Astrocyte (in vitro differentiated cells and primary cell): ENCODE data around the gene C1orf50. TPM values are rescaled to one million over a fixed set of nuclear protein-coding genes. Genes with fewer than 3 reads are reported as not detected.

Experiments
- DNase-seq: peaks from one replicate; pipeline ENCODE4 v3.0.0-alpha.2; 2010; ENCODE audit warnings: low read depth
- FAIRE-seq: peaks from 2 replicates; lab custom pipeline; 2011; peaks lifted over from hg19 to GRCh38; lab: Jason Lieb, UNC
- H2AFZ ChIP-seq: 2 replicates; pipeline ENCODE4 v1.6.0; 2012; ENCODE audit warnings: low read depth, low read length, inconsistent platforms
- H3K27ac ChIP-seq: 2 replicates; pipeline ENCODE4 v1.5.1; 2011; ENCODE audit warnings: low read depth, low read length, inconsistent platforms
- H3K27me3 ChIP-seq: 2 replicates; pipeline ENCODE4 v1.6.0; 2011; ENCODE audit warnings: low read length, inconsistent platforms; ENCODE audit not compliant: insufficient read depth
- H3K36me3 ChIP-seq: 2 replicates; pipeline ENCODE4 v1.5.1; 2011; ENCODE audit warnings: low read length, inconsistent platforms; ENCODE audit not compliant: insufficient read depth
- H3K4me1 ChIP-seq: 2 replicates; pipeline ENCODE4 v1.5.1; 2011; ENCODE audit warnings: low read length, inconsistent platforms; ENCODE audit not compliant: insufficient read depth
- H3K4me2 ChIP-seq: 2 replicates; pipeline ENCODE4 v1.6.0; 2012; ENCODE audit warnings: low read length, inconsistent platforms
- H3K4me3 ChIP-seq: 2 replicates; pipeline ENCODE4 v1.5.1; 2011; ENCODE audit warnings: low read depth, mild to moderate bottlenecking, low read length, inconsistent platforms; ENCODE audit not compliant: insufficient read depth
- H3K79me2 ChIP-seq: 2 replicates; pipeline ENCODE4 v1.6.0; 2012; ENCODE audit warnings: mild to moderate bottlenecking, low read length, inconsistent platforms; ENCODE audit not compliant: insufficient read depth
- H3K9ac ChIP-seq: 2 replicates; pipeline ENCODE4 v1.6.0; 2012; ENCODE audit warnings: mild to moderate bottlenecking, low read length, inconsistent platforms
- H3K9me3 ChIP-seq: 2 replicates; pipeline ENCODE4 v1.5.1; 2012; ENCODE audit warnings: low read depth, mild to moderate bottlenecking, low read length, inconsistent platforms; ENCODE audit not compliant: insufficient read depth
- H4K20me1 ChIP-seq: 2 replicates; pipeline ENCODE4 v1.6.0; 2012; ENCODE audit warnings: low read length, inconsistent platforms; ENCODE audit not compliant: insufficient read depth
- H3K27ac Mint-ChIP-seq: one replicate; pipeline ENCODE4 v1.8.0; 2021; ENCODE audit warnings: mild to moderate bottlenecking, mixed read lengths; ENCODE audit not compliant: unreplicated experiment
- H3K27me3 Mint-ChIP-seq: one replicate; pipeline ENCODE4 v1.8.0; 2021; ENCODE audit warnings: low read depth, mixed read lengths; ENCODE audit not compliant: unreplicated experiment
- H3K36me3 Mint-ChIP-seq: one replicate; pipeline ENCODE4 v1.8.0; 2021; ENCODE audit warnings: low read depth, mixed read lengths; ENCODE audit not compliant: unreplicated experiment
- H3K4me1 Mint-ChIP-seq: one replicate; pipeline ENCODE4 v1.8.0; 2021; ENCODE audit warnings: low read depth, mixed read lengths; ENCODE audit not compliant: unreplicated experiment
- H3K4me3 Mint-ChIP-seq: one replicate; pipeline ENCODE4 v1.8.0; 2021; ENCODE audit warnings: mild to moderate bottlenecking, moderate library complexity, mixed read lengths; ENCODE audit not compliant: unreplicated experiment
- H3K9me3 Mint-ChIP-seq: one replicate; pipeline ENCODE4 v1.8.0; 2021; ENCODE audit warnings: mild to moderate bottlenecking, mixed read lengths; ENCODE audit not compliant: unreplicated experiment
- EZH2 ChIP-seq: IDR thresholded peaks from 2 replicates; pipeline ENCODE4 v1.6.1; 2012; ENCODE audit warnings: mild to moderate bottlenecking, low read length, inconsistent platforms; ENCODE audit not compliant: insufficient read depth
- total RNA-seq: library from RNA; stranded (reverse); gene quantifications from 2 replicates; pipeline ENCODE4 v1.2.1, GENCODE V29; 2021
- TF ChIP-seq, protein P1 (sequence below): IDR thresholded peaks from 2 replicates; pipeline ENCODE4 v1.5.1; 2011; ENCODE audit warnings: low read depth, mild to moderate bottlenecking, inconsistent platforms, low read length, moderate library complexity; ENCODE audit not compliant: insufficient read depth

The C1orf50 gene
- total RNA-seq, 1 donor from 2014 or later = 9.5 TPM

DNA sequence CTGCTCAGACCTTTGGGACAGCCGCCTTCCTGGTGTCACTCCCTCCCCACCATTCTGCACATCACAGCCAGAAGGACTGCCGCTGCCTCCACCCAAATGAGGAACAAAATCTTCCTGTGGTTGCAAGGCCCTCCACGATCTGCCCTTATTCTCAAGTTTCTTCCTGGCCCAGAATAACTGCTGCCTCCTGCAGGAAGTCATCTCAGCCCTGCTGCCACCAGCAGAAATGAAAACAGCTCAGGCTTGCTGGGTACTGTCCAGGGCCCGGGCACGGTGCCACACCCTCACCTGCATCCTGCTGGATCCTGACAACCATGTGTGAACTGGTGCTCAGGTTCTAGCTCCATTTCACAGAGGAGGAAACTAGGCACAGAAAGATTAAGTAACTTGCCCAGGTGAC is 29.8 kb upstream of the C1orf50 start:
- Histone ChIP-seq H3K36me3 (no peaks in the 10 kb centered on the region), H3K79me2 (no peaks in the 10 kb centered on the region), H3K27ac (no peak overlapping the region), H3K4me1 (no peaks in the 10 kb centered on the region), H2AFZ (no peak overlapping the region), H3K9ac (no peak overlapping the region), H3K4me3 (no peak overlapping the region), H3K27me3 (no peaks in the 10 kb centered on the region), H3K4me2 (no peak overlapping the region), H4K20me1 (no peaks in the 10 kb centered on the region), H3K9me3 (no peaks in the 10 kb centered on the region)
- H3K36me3 Mint-ChIP-seq = no peaks in the 10 kb centered on the region
- DNase-seq (no peak), FAIRE-seq (no peak)
- H3K27ac Mint-ChIP-seq = no peak overlapping the region
- TF ChIP-seq, protein P1, sequence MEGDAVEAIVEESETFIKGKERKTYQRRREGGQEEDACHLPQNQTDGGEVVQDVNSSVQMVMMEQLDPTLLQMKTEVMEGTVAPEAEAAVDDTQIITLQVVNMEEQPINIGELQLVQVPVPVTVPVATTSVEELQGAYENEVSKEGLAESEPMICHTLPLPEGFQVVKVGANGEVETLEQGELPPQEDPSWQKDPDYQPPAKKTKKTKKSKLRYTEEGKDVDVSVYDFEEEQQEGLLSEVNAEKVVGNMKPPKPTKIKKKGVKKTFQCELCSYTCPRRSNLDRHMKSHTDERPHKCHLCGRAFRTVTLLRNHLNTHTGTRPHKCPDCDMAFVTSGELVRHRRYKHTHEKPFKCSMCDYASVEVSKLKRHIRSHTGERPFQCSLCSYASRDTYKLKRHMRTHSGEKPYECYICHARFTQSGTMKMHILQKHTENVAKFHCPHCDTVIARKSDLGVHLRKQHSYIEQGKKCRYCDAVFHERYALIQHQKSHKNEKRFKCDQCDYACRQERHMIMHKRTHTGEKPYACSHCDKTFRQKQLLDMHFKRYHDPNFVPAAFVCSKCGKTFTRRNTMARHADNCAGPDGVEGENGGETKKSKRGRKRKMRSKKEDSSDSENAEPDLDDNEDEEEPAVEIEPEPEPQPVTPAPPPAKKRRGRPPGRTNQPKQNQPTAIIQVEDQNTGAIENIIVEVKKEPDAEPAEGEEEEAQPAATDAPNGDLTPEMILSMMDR = no peak
- TF ChIP-seq EZH2 = no peak
- H3K9me3 Mint-ChIP-seq = peaks cover 2% of the 10 kb centered on the region
- no peak overlapping the region for H3K4me3 Mint-ChIP-seq
- H3K4me1 Mint-ChIP-seq = peaks cover 5% of the 10 kb centered on the region
- peaks cover 3% of the 10 kb centered on the region for H3K27me3 Mint-ChIP-seq

DNA sequence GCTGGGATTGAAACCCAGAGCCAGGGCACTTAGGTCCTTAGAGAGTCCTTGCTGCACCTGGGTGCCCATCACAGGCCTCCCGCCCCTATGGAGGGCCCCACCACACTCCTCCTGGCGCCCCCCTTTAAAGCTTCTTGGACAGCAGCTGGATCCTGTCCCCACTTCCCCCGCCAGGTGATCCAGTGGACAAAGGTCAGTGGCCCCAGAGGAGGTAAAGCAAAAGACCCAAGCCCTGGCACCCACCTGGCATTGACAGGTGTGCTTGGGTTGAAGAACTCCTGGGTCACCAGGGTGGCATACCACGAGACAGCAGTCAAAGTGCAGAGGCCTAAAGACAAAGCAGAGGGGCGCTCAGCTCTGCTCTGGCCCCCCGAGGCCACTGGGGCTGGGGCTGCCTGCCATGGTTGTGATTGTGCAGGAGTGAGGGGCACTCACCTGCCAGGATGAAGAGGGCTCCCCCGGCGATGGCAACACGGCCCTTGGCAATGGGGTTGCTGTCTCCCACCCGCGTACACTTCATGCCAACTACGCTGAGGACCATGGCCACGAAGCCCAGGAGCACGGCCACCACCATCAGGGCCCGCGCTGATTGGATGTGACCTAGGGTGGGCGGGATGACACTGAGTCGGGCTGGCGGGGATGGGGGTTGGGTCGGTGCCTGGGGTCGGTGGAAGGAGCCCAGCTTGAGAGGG is 28.9 kb upstream of the C1orf50 start:
- no peak for FAIRE-seq
- Histone ChIP-seq H3K4me3 (no peak overlapping the region), H3K79me2 (no peaks in the 10 kb centered on the region), H3K4me1 (no peaks in the 10 kb centered on the region), H3K4me2 (no peak overlapping the region), H4K20me1 (no peaks in the 10 kb centered on the region), H3K9me3 (no peaks in the 10 kb centered on the region), H3K9ac (no peak overlapping the region), H2AFZ (no peak overlapping the region), H3K27ac (no peak overlapping the region), H3K27me3 (no peaks in the 10 kb centered on the region), H3K36me3 (no peaks in the 10 kb centered on the region)
- peaks cover 2% of the 10 kb centered on the region for H3K9me3 Mint-ChIP-seq
- H3K36me3 Mint-ChIP-seq = no peaks in the 10 kb centered on the region
- H3K27me3 Mint-ChIP-seq = peaks cover 3% of the 10 kb centered on the region
- H3K27ac Mint-ChIP-seq = no peak overlapping the region
- no peak for TF ChIP-seq EZH2
- TF ChIP-seq, protein P1 = no peak
- peaks cover 5% of the 10 kb centered on the region for H3K4me1 Mint-ChIP-seq
- H3K4me3 Mint-ChIP-seq = no peak overlapping the region
- no peak for DNase-seq

DNA sequence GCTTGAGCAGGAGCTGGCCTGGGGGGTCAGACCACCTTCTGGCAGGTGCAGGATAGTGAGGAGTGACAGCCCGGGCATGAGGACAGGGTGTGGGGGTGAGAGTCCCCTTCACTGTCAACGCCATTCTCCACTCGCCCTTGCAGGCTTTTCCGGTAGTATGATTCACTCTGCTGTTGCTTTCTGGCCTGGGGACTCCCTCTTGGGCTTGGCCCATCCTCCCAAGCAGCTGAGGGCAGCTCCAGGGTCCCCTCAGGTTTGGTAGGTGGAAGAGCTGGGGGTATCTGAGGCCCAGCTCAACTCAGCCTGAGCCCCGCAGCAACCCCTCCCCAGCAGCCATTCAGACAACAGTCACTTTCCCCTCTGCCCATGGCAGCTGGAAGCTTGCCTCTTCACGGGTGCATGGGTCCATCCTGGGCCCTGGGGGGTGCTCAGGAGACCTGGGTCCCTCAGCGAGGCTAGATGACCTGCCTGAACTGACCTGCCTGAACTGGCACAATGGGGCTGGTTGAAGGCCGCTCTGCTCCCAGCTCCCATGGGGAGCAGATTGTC is 28.3 kb upstream of the C1orf50 start:
- Histone ChIP-seq H3K36me3 (no peaks in the 10 kb centered on the region), H3K9me3 (no peaks in the 10 kb centered on the region), H3K27ac (no peak overlapping the region), H3K79me2 (no peaks in the 10 kb centered on the region), H2AFZ (no peak overlapping the region), H3K4me3 (no peak overlapping the region), H3K27me3 (no peaks in the 10 kb centered on the region), H3K9ac (no peak overlapping the region), H3K4me1 (no peaks in the 10 kb centered on the region), H4K20me1 (no peaks in the 10 kb centered on the region), H3K4me2 (no peak overlapping the region)
- Mint-ChIP-seq H3K4me1 (peaks cover 5% of the 10 kb centered on the region), H3K27ac (peak overlapping the region; percentile 41), H3K36me3 (no peaks in the 10 kb centered on the region), H3K27me3 (peaks cover 3% of the 10 kb centered on the region), H3K9me3 (peaks cover 2% of the 10 kb centered on the region), H3K4me3 (no peak overlapping the region)
- no peak for TF ChIP-seq EZH2
- TF ChIP-seq, protein P1 = no peak
- FAIRE-seq (no peak), DNase-seq (no peak)
